GM18507 (cell line): ENCODE results near the gene OLFML3.
"Not testable (repeated sequence)": the region's sequence is repeated elsewhere in the genome, so short reads cannot be mapped to it uniquely, and the experiment has no call there.

ENCODE experiments used
- DNase-seq: peaks from one replicate; pipeline ENCODE4 v3.0.0; 2011; ENCODE audit warnings: low read depth; ENCODE audit not compliant: insufficient read length; ENCODE audit errors: extremely low spot score
- FAIRE-seq: peaks from 2 replicates; lab custom pipeline; 2011; peaks lifted over from hg19 to GRCh38; lab: Jason Lieb, UNC

The OLFML3 gene

DNA sequence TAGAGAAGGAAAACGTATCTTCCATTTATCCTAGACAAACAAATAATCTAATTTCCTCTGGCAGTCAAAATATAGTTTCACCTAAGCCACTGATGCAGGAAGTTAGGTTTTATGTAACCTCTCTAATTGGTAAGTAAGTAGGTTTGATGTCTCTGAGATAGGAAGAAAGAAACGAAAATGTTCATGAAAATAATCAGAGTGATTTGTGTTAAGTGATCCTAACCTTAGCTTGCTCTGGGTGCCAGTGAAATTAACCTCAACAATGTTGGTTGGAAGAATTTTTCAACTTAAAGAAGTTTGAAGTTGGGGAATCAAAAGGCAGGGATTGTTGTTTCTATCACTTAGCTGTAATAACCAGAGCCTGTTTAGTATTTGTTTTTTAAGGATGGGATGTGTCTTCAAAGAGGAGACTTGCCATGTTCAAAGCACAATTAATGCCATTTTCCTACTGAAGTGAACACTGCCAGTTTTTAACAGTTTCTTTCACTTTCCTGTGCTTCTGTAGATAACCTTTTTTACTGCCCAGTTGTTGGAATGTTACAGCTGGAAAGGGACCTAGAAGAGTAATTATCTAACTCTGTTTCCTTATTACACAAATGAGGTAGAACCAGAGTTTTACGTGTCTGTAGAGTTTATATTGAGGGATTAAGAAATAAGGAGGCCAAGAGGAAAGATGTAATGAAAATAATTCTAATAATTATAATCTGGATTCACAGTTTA lies 31.7 kb upstream of the OLFML3 start:
- DNase-seq (no peak), FAIRE-seq (no peak)

DNA sequence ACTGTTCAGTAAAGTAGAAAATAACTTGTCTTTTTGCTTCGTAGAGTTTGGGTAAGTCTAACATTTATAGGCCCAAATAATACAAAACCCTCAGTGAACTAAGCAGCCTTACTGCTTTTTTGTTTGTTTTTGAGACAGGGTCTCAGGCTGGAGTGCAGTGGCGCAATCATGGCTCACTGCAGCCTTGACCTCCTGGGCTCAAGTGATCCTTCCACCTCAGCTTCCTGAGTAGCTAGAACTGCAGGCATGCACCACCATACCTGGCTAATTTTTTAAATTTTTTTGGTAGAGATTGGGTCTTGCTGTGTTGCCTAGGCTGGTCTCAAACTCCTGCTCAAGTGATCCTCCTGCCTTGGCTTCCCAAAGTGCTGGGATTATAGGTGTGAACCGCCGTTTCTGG lies 31.1 kb upstream of the OLFML3 start:
- not testable (repeated sequence) for DNase-seq, FAIRE-seq

DNA sequence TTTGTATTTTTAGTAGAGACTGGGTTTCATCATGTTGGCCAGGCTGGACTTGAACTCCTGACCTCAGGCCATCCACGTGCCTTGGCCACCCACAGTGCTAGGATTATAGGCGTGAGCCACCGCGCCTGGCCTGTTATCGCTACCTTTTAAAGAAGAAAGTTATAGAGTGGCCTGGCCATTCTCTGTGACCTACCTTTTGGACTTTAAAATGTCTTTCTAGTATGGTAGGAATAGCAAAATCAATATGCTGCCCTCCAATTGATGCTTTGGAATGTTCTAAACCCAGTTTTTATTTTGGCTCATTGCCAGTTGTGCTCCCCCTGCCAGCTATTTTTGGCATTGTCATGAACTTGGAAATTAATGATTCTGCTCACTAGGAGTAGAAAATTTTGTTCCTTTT lies 30.3 kb upstream of the OLFML3 start:
- no peak for DNase-seq
- no peak for FAIRE-seq

DNA sequence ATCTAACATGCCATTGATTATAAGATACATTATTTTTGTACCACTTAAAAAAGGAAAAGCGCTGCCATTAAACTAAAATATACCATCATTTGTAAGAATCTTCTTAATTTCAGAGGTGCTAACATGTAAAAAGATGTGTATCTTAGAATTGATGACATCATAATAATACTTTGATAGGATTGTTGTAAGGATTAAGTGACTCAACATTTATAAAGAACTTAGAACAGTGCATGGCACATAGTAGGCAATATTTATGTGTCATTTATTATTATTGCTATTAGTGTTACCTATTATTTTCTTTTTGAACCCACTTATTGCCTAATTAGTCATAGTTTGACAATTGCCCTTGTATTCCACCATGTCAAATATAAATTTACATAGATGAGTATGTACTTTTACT lies 28.4 kb upstream of the OLFML3 start:
- DNase-seq (no peak), FAIRE-seq (no peak)

DNA sequence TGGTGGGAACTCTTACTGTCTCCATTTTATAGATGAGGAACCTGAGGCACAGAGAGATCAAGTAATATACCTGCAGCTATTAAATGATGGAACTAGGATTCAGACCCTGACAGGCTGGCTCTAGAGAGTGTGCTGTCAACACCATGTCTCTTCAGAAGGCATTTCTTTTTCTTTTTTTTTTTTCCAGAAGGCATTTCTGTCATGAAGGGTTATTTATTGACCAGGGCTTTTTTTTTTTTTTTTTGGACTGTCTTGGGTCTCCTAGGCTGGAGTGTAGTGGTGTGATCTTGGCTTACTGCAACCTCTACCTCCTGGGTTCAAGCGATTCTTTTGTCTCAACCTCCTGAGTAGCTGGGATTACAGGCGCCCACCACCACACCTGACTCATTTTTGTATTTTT lies 27.6 kb upstream of the OLFML3 start:
- FAIRE-seq: no peak
- DNase-seq: no peak

GRCh38 chr1:113957984-113958383 lies 21.3 kb upstream of the OLFML3 start:
- DNase-seq (no peak), FAIRE-seq (no peak)

- FAIRE-seq (no peak), DNase-seq (no peak)
Measured at GRCh38 chr1:113958691-113959090, 20.6 kb upstream of the OLFML3 start.

- FAIRE-seq (no peak), DNase-seq (no peak)
Measured at GRCh38 chr1:113963281-113963906, 15.9 kb upstream of the OLFML3 start.

DNA sequence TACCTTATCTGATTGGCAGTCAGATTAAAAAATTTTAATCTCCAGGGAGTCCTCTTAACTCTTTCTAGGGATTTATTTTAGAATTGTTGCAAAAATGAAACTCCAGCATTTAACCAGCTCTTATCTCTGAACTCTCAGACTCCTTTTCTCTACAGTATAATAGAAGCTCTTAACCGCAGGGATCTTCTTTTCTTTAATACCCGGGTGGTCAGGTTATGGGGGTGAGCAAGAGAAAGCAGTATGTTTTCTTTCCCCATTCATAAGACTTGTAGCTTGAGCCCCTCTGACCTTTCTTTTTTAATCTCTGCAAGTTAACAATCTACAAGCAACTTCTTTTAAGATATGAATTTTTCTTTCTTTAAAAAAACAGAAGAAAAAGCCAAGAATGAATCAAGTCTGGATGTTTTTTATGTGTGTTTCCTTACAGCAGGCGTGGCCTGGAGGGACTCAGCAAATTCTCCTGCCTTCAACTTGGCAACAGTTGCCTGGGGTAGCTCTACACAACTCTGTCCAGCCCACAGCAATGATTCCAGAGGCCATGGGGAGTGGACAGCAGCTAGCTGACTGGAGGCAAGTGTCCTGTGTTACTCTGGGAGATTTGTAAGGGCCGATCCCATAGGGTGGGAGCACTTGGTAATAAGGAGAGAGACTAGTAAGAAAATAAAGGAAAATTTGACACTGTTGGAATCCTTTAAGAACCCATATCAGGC lies 13.4 kb upstream of the OLFML3 start:
- no peak for FAIRE-seq

GRCh38 chr1:113972954-113973353 lies 6.3 kb upstream of the OLFML3 start:
- DNase-seq (no peak), FAIRE-seq (no peak)

More for the DNA sequence above, 13.4 kb upstream of the OLFML3 start:
- no peak for DNase-seq

DNA sequence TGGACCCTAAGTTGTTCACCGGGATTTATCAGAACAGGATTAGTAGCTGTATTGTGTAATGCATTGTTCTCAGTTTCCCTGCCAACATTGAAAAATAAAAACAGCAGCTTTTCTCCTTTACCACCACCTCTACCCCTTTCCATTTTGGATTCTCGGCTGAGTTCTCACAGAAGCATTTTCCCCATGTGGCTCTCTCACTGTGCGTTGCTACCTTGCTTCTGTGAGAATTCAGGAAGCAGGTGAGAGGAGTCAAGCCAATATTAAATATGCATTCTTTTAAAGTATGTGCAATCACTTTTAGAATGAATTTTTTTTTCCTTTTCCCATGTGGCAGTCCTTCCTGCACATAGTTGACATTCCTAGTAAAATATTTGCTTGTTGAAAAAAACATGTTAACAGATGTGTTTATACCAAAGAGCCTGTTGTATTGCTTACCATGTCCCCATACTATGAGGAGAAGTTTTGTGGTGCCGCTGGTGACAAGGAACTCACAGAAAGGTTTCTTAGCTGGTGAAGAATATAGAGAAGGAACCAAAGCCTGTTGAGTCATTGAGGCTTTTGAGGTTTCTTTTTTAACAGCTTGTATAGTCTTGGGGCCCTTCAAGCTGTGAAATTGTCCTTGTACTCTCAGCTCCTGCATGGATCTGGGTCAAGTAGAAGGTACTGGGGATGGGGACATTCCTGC lies 3.9 kb upstream of the OLFML3 start:
- DNase-seq (no peak), FAIRE-seq (no peak)

- FAIRE-seq (peak; percentile 38), DNase-seq (no peak)
Measured at GRCh38 chr1:113976609-113977278, 2.5 kb upstream of the OLFML3 start.

- FAIRE-seq: no peak
Measured at GRCh38 chr1:113977906-113978305, 1.4 kb upstream of the OLFML3 start.

DNA sequence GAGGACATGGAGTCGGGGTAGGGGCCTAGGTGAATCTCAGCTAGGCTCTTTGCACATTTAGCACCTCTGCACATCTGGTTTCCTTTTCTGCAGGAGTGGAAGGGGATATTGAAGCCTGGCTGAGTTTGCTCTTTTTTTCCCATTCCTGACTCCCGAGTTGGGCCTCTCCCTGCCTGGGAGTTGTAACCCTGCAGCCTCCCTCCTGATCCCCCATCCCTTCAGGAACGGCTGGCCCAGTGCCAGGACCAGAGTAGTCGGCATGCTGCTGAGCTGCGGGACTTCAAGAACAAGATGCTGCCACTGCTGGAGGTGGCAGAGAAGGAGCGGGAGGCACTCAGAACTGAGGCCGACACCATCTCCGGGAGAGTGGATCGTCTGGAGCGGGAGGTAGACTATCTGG lies 836 bp downstream of the OLFML3 start:
- FAIRE-seq: no peak
- DNase-seq: no peak

More at GRCh38 chr1:113977906-113978305, 1.4 kb upstream of the OLFML3 start:
- DNase-seq: no peak

DNA sequence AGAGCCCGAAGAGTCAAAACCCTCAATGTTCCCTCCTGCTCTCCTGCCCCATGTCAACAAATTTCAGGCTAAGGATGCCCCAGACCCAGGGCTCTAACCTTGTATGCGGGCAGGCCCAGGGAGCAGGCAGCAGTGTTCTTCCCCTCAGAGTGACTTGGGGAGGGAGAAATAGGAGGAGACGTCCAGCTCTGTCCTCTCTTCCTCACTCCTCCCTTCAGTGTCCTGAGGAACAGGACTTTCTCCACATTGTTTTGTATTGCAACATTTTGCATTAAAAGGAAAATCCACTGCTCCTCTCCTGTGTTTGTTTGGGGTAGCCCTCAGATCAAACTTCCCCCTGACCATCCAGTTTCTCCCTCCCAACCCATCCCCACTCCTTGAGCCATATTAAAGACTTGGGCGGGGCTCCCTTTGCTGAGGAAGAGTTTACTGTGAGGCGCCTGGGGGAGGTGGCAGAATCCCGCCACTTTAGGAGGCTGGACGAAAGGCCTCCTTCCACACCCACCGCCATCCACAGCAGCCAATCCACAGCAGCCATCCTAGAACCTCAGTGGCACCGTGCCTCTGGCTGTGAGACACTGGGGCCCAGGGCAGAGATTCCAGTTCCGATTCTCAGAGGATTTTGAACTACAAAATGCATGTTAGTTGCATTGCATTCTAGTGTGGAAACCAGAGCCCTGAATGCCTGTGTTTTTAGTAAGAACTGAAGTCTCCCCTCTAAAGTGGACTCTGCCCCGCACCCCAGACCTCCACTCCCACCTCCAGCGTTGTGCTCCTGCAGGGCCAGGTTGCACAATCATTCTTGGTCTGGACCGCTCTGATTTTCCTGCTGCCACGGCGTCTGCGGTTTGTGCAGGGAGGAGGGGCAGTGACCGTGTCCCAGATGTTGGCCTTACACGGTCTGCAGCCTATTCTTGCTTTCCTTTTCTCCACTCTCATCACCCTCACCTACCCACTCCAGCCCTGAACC lies 3.0 kb downstream of the OLFML3 start:
- FAIRE-seq (no peak), DNase-seq (no peak)

GRCh38 chr1:113982949-113983348 lies 3.7 kb downstream of the OLFML3 start:
- no peak for DNase-seq
- no peak for FAIRE-seq

DNA sequence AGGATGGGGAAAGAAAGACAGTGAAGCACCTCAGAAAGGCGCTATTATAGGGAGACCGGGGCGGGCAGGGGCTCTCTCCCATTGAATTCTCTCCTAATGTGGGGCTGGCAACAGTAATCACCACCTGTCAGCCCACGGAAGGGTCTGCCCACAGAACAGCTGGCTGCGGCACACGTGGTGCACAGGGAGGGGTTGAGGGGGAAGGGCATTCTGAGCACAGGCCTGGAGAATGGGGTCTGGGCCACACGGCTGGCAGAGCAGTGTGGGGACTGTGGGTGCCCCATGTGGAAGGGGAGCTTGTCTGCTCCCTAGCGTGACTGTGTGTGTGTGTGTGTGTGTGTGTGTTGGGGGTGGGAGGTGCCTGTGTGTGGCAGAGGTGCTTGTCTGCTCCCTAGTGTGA lies 4.1 kb downstream of the OLFML3 start:
- no peak for FAIRE-seq
- DNase-seq: no peak

DNA sequence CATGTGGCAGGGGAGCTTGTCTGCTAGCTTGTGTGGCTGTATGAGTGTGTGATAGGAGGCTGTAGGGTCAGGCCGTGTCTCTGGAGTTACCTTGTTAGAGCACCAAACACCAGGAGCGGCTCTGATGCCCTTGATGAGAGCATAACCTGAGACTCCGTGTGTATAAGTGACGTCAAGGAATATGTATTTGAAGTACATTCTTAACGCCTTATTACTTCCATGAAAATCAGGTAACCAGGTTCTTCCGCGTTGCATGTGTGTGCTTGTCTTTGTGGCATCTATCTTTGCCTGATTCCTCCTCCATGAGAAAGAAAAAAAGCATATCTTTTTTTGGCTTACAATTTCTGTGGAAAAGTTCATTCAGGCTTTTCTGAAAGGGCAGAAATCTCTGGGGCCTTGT lies 4.6 kb downstream of the OLFML3 start:
- DNase-seq (no peak), FAIRE-seq (no peak)

- DNase-seq: no peak
- no peak for FAIRE-seq
Measured at GRCh38 chr1:113984710-113985109, 5.4 kb downstream of the OLFML3 start.
